IMR-90 (cell line): Measurements from ENCODE around the gene SLC66A2. TPM values are rescaled to one million over a fixed set of nuclear protein-coding genes. Genes with fewer than 3 reads are reported as not detected.
A peak's percentile ranks its signal among the peaks of the same experiment; 100 is the strongest.

ENCODE experiments used
- ATAC-seq: fragments of 200-7000 bp; cut with Tn5 transposase; 2 replicates; pipeline ENCODE4 v1.9.1; 2020; ENCODE audit warnings: low read depth, mild to moderate bottlenecking, moderate library complexity
- BruUV-seq: library from RNA; stranded (reverse); fragments of 400-500 nt; replicated peaks from 2 replicates; lab custom pipeline; 2021; lab: Mats Ljungman, UMichigan
- CTCF ChIA-PET: fragments of 300-600 bp; formaldehyde crosslinking; extraction: SDS; loops from one replicate; lab custom pipeline; 2021; ENCODE audit warnings: antibody characterized with exemption; lab: Yijun Ruan, JAX
- POLR2A ChIA-PET: fragments of 300-600 bp; sonication (Branson Sonifier 250); formaldehyde crosslinking; loops from one replicate; lab custom pipeline; 2022; ENCODE audit warnings: antibody characterized with exemption; ENCODE audit not compliant: unreplicated experiment; lab: Charles Lee
- DNase-seq: peaks from one replicate; pipeline ENCODE4 v3.0.0; 2013
- H2AFZ ChIP-seq: replicated peaks from 2 replicates; pipeline ENCODE3; 2013; ENCODE audit warnings: low read length, mild to moderate bottlenecking; ENCODE audit not compliant: poor library complexity
- H2AK5ac ChIP-seq: 2 replicates; pipeline ENCODE4 v1.6.1; 2013; ENCODE audit warnings: low read depth, low read length, inconsistent platforms
- H2AK9ac ChIP-seq: replicated peaks from 2 replicates; pipeline ENCODE3; 2013; ENCODE audit warnings: mild to moderate bottlenecking, low read depth, low read length, moderate library complexity; ENCODE audit not compliant: poor library complexity
- H2BK120ac ChIP-seq: 2 replicates; pipeline ENCODE4 v1.6.1; 2013; ENCODE audit warnings: low read depth, low read length, inconsistent platforms
- H2BK15ac ChIP-seq: 3 replicates; pipeline ENCODE4 v1.6.1; 2013; ENCODE audit warnings: low read depth, low read length, inconsistent platforms
- H2BK20ac ChIP-seq: 2 replicates; pipeline ENCODE4 v1.6.1; 2013; ENCODE audit warnings: low read depth, mild to moderate bottlenecking, inconsistent platforms, low read length, moderate library complexity
- H2BK5ac ChIP-seq: 2 replicates; pipeline ENCODE4 v1.6.1; 2013; ENCODE audit warnings: mild to moderate bottlenecking, low read depth, low read length, inconsistent platforms; ENCODE audit not compliant: poor library complexity, severe bottlenecking
- H3K14ac ChIP-seq: replicated peaks from 2 replicates; pipeline ENCODE4 v1.6.1; 2013; ENCODE audit warnings: low read depth, low read length, inconsistent platforms
- H3K18ac ChIP-seq: 2 replicates; pipeline ENCODE4 v1.6.1; 2013; ENCODE audit warnings: low read depth, low read length, control low read depth
- H3K23ac ChIP-seq: 2 replicates; pipeline ENCODE4 v1.6.1; 2013; ENCODE audit warnings: low read depth, low read length, inconsistent platforms
- H3K27ac ChIP-seq: 2 replicates; pipeline ENCODE4 v1.5.1; 2013; ENCODE audit warnings: mild to moderate bottlenecking, control low read depth, low read length; ENCODE audit not compliant: insufficient read depth
- H3K27me3 ChIP-seq: 2 replicates; pipeline ENCODE4 v1.6.1; 2013; ENCODE audit warnings: low read length; ENCODE audit not compliant: control insufficient read depth, insufficient read depth
- H3K36me3 ChIP-seq: 2 replicates; pipeline ENCODE4 v1.6.1; 2013; ENCODE audit warnings: low read length, mixed read lengths; ENCODE audit not compliant: control insufficient read depth, insufficient read depth
- H3K4ac ChIP-seq: 2 replicates; pipeline ENCODE4 v1.6.1; 2013; ENCODE audit warnings: low read depth, low read length, inconsistent platforms
- H3K4me1 ChIP-seq: 2 replicates; pipeline ENCODE4 v1.6.1; 2013; ENCODE audit warnings: low read length, mixed read lengths; ENCODE audit not compliant: control insufficient read depth, insufficient read depth
- H3K4me2 ChIP-seq: 2 replicates; pipeline ENCODE4 v1.6.1; 2013; ENCODE audit warnings: low read depth, mild to moderate bottlenecking, control low read depth, low read length, moderate library complexity
- H3K4me3 ChIP-seq: 2 replicates; pipeline ENCODE4 v1.5.1; 2013; ENCODE audit warnings: low read depth, mild to moderate bottlenecking, control low read depth, low read length, moderate library complexity; ENCODE audit not compliant: insufficient read depth
- H3K56ac ChIP-seq: 2 replicates; pipeline ENCODE4 v1.6.1; 2013; ENCODE audit warnings: low read length, inconsistent platforms; ENCODE audit not compliant: insufficient read depth; ENCODE audit errors: extremely low read depth
- H3K79me1 ChIP-seq, 2 experiments: 2 replicates each; pipeline ENCODE4 v1.6.1; 2013; ENCODE audit warnings: low read length in 2 of 2, inconsistent platforms in 1 of 2, low read depth in 1 of 2
- H3K9ac ChIP-seq: 2 replicates; pipeline ENCODE4 v1.6.1; 2013; ENCODE audit warnings: low read depth, low read length, control low read depth
- H3K9me1 ChIP-seq: 2 replicates; pipeline ENCODE4 v1.6.1; 2013; ENCODE audit warnings: low read length, inconsistent platforms; ENCODE audit not compliant: insufficient read depth
- H3K9me3 ChIP-seq: 2 replicates; pipeline ENCODE4 v1.6.1; 2013; ENCODE audit warnings: low read length; ENCODE audit not compliant: control insufficient read depth, insufficient read depth
- H4K20me1 ChIP-seq: 2 replicates; pipeline ENCODE4 v1.6.1; 2013; ENCODE audit warnings: low read length, inconsistent platforms; ENCODE audit not compliant: insufficient read depth
- H4K5ac ChIP-seq: 2 replicates; pipeline ENCODE4 v1.6.1; 2013; ENCODE audit warnings: mild to moderate bottlenecking, low read depth, low read length, control low read depth
- H4K8ac ChIP-seq, 2 experiments: 2 replicates each; pipeline ENCODE4 v1.6.1; 2013; ENCODE audit warnings: low read depth in 2 of 2, low read length in 2 of 2, control low read depth in 1 of 2, inconsistent platforms in 1 of 2
- H4K91ac ChIP-seq: 2 replicates; pipeline ENCODE4 v1.6.1; 2013; ENCODE audit warnings: low read depth, low read length, inconsistent platforms; ENCODE audit not compliant: insufficient read depth
- BHLHE40 ChIP-seq: fragments of 150-350 bp; IDR thresholded peaks from 2 replicates; pipeline ENCODE4 v1.6.1; 2016; ENCODE audit warnings: mild to moderate bottlenecking, low read depth, low read length
- CEBPB ChIP-seq: IDR thresholded peaks from 2 replicates; pipeline ENCODE4 v1.6.1; 2012; ENCODE audit warnings: low read depth, low read length, improper control_type of control experiment
- CHD1 ChIP-seq: IDR thresholded peaks from 2 replicates; pipeline ENCODE4 v1.6.1; 2012; ENCODE audit warnings: low read depth, low read length, improper control_type of control experiment
- FOS ChIP-seq: fragments of 150-350 bp; IDR thresholded peaks from 2 replicates; pipeline ENCODE4 v1.6.1; 2016; ENCODE audit warnings: low read depth, low read length
- MAZ ChIP-seq: IDR thresholded peaks from 2 replicates; pipeline ENCODE4 v1.6.1; 2012; ENCODE audit warnings: low read depth, mild to moderate bottlenecking, low read length, improper control_type of control experiment, moderate library complexity, borderline replicate concordance
- POLR2A ChIP-seq: IDR thresholded peaks from 2 replicates; pipeline ENCODE4 v1.6.1; 2012; ENCODE audit warnings: mild to moderate bottlenecking, low read depth, low read length
- RAD21 ChIP-seq: IDR thresholded peaks from 2 replicates; pipeline ENCODE4 v1.6.1; 2012; ENCODE audit warnings: low read length, improper control_type of control experiment
- RCOR1 ChIP-seq: IDR thresholded peaks from 2 replicates; pipeline ENCODE4 v1.6.1; 2012; ENCODE audit warnings: mild to moderate bottlenecking, low read length, improper control_type of control experiment; ENCODE audit not compliant: insufficient replicate concordance
- RFX5 ChIP-seq: IDR thresholded peaks from 2 replicates; pipeline ENCODE4 v1.8.0; 2012; ENCODE audit warnings: low read depth, mild to moderate bottlenecking, low read length, moderate library complexity
- SMC3 ChIP-seq: fragments of 150-350 bp; IDR thresholded peaks from 2 replicates; pipeline ENCODE4 v1.6.1; 2016; ENCODE audit warnings: low read depth, mild to moderate bottlenecking, antibody characterized with exemption, low read length, moderate library complexity
- USF2 ChIP-seq: fragments of 150-350 bp; IDR thresholded peaks from 2 replicates; pipeline ENCODE4 v1.6.1; 2017; ENCODE audit warnings: mild to moderate bottlenecking, antibody characterized with exemption, low read length, low read depth
- WGBS, 2 experiments: methylation state at CpG; one replicate each; pipeline versions ENCODE4 v1.1.5 to v1.1.7; 2013; ENCODE audit warnings: missing lambda C conversion rate in 2 of 2; ENCODE audit not compliant: insufficient read length in 1 of 2; ENCODE audit errors: extremely low coverage in 2 of 2; 5-methylcytosine and 5-hydroxymethylcytosine counted together
- dilution Hi-C: fragments of 300-500 bp; cut with HindIII; formaldehyde crosslinking; loops from one replicate; pipeline ENCODE4 v1.14.3; 2018; ENCODE audit warnings: low sequenced_read_pairs; ENCODE audit not compliant: unreplicated experiment
- in situ Hi-C: fragments of 300-500 bp; cut with MboI; formaldehyde crosslinking; loops from 3 replicates; pipeline ENCODE4 v1.14.3; 2019; ENCODE audit warnings: low sequenced_read_pairs, inconsistent platforms, mixed read lengths
- intact Hi-C: fragments of 100-400 bp; cut with micrococcal nuclease; formaldehyde crosslinking; loops from 2 replicates; pipeline ENCODE4 v1.10.0; 2022
- polyA plus RNA-seq, 3 experiments: library from polyadenylated mRNA; depleted of rRNA; stranded (reverse); fragments of >200 nt; gene quantifications; 2 replicates each; pipeline ENCODE4 v1.2.3, GENCODE V29; 2012; ENCODE audit warnings: low replicate concordance in 1 of 3
- total RNA-seq: library from RNA; depleted of rRNA; stranded (reverse); fragments of >200 nt; gene quantifications from 2 replicates; pipeline ENCODE4 v1.2.3, GENCODE V29; 2012
- TF ChIP-seq, protein P1 (sequence below): fragments of 150-350 bp; IDR thresholded peaks from 2 replicates; pipeline ENCODE4 v1.6.1; 2016; ENCODE audit warnings: low read depth, mild to moderate bottlenecking, low read length, moderate library complexity, borderline replicate concordance

The SLC66A2 gene
- total and polyA plus RNA-seq, 2 of the 4 experiments (the other 2 are of a cell fraction) = 17.6 to 23.5 TPM

GRCh38 chr18:79965119-79965902 is 13.9 kb upstream of the SLC66A2 start:
- Histone ChIP-seq H3K56ac (peak overlapping the region; percentile 51), H4K8ac (peak overlapping the region; percentile 37 to 75), H3K27ac (peak overlapping the region; percentile 84), H2AK5ac (peak overlapping the region; percentile 65), H3K23ac (peak overlapping the region; percentile 96), H2BK15ac (0 out of 3 replicates have a peak overlapping the region, but pooled peaks have one; percentile 10), H2AK9ac (peak overlapping the region; percentile 99), H3K18ac (peak overlapping the region; percentile 66), H3K9me3 (no peaks in the 10 kb centered on the region), H4K5ac (peak overlapping the region; percentile 69), H3K9me1 (peaks cover 10% of the 10 kb centered on the region), H3K4me1 (peaks cover 8% of the 10 kb centered on the region), H3K4ac (peak overlapping the region; percentile 95), H3K79me1 (peaks cover 12 to 36% of the 10 kb centered on the region in 2 experiments), H4K20me1 (peaks cover 18% of the 10 kb centered on the region), H3K9ac (peak overlapping the region; percentile 78), H3K4me2 (peak overlapping the region; percentile 90), H2BK5ac (peak overlapping the region; percentile 96), H3K36me3 (peaks cover 12% of the 10 kb centered on the region), H2BK120ac (peak overlapping the region; percentile 78), H2BK20ac (peak overlapping the region; percentile 65), H3K27me3 (no peaks in the 10 kb centered on the region), H2AFZ (peak overlapping the region; percentile 89), H4K91ac (peak overlapping the region; percentile 85), H3K14ac (peak overlapping the region; percentile 97), H3K4me3 (peak overlapping the region; percentile 66)
- dilution Hi-C loops = no loop called here
- DNase-seq (peak; percentile 91), ATAC-seq (peak; percentile 66)
- no TSS peak for BruUV-seq
- POLR2A ChIA-PET = no interaction called here
- in situ Hi-C loops = no loop called here
- 40% methylated on average over 1 of the region's 24 CpGs; no CpG with 5 or more reads in 1 of the 2 experiments for WGBS, 2 experiments
- intact Hi-C loops = loop anchor here (5.0 to 10.0 kb wide), 2 partner anchors 121 to 168 kb away; partner anchors contain the start of gene KCNG2
- CTCF ChIA-PET = interaction anchor here (0.5 to 0.9 kb wide), 2 partner anchors 20 to 75 kb away, joined by 3 to 6 read pairs; no protein-coding TSS in a partner anchor
- TF ChIP-seq CEBPB = peak; percentile 70
- TF ChIP-seq MAZ = no peak
- TF ChIP-seq SMC3 = no peak
- peak; percentile 94 for TF ChIP-seq BHLHE40
- TF ChIP-seq RCOR1 = no peak
- TF ChIP-seq USF2 = peak; percentile 57; the same call in 1 of the 2 replicates
- TF ChIP-seq CHD1 = no peak
- TF ChIP-seq RFX5 = 0 out of 2 replicates have a peak, but pooled peaks have one; percentile 14
- 0 out of 2 replicates have a peak, but pooled peaks have one; percentile 5 for TF ChIP-seq FOS
- TF ChIP-seq POLR2A = peak; percentile 32; the same call in 1 of the 2 replicates
- no peak for TF ChIP-seq RAD21
- TF ChIP-seq, protein P1, sequence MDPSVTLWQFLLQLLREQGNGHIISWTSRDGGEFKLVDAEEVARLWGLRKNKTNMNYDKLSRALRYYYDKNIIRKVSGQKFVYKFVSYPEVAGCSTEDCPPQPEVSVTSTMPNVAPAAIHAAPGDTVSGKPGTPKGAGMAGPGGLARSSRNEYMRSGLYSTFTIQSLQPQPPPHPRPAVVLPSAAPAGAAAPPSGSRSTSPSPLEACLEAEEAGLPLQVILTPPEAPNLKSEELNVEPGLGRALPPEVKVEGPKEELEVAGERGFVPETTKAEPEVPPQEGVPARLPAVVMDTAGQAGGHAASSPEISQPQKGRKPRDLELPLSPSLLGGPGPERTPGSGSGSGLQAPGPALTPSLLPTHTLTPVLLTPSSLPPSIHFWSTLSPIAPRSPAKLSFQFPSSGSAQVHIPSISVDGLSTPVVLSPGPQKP = no peak
